Psoas muscle (tissue), 8 donors: Measurements from ENCODE around the gene MECR. TPM values are rescaled to one million over a fixed set of nuclear protein-coding genes. Genes with fewer than 3 reads are reported as not detected.

Source experiments
- ATAC-seq, 4 donors: fragments of 200-7000 bp; cut with Tn5 transposase; one replicate each; pipeline ENCODE4 v1.9.1; 2020; ENCODE audit warnings: moderate library complexity in 3 of 4, mild to moderate bottlenecking in 2 of 4
- DNase-seq, 2 donors: peaks; one replicate each; pipeline ENCODE4 v3.0.0-alpha.2; 2020
- H3K27ac ChIP-seq: fragments of 200-600 bp; one replicate; pipeline ENCODE4 v1.8.0; 2022
- H3K27me3 ChIP-seq, 3 donors: fragments of 200-600 bp in 1 of 3; one replicate each; pipeline versions ENCODE4 v1.6.1 to v1.8.0; 2013 to 2022; ENCODE audit warnings: low read length in 2 of 3, mild to moderate bottlenecking in 2 of 3, moderate library complexity in 1 of 3; ENCODE audit not compliant: insufficient read depth in 3 of 3
- H3K36me3 ChIP-seq, 2 donors: fragments of 200-600 bp in 1 of 2; one replicate each; pipeline versions ENCODE4 v1.6.1 to v1.8.0; 2013 to 2022; ENCODE audit warnings: low read depth in 1 of 2, mild to moderate bottlenecking in 1 of 2, moderate library complexity in 1 of 2; ENCODE audit not compliant: insufficient read depth in 1 of 2
- H3K4me1 ChIP-seq: fragments of 200-600 bp; one replicate; pipeline ENCODE4 v1.8.0; 2022
- H3K4me3 ChIP-seq: fragments of 200-600 bp; one replicate; pipeline ENCODE4 v1.8.0; 2022; ENCODE audit warnings: mild to moderate bottlenecking
- H3K9me3 ChIP-seq: fragments of 200-600 bp; one replicate; pipeline ENCODE4 v1.8.0; 2022
- CTCF ChIP-seq: fragments of 200-600 bp; IDR thresholded peaks from one replicate; pipeline ENCODE4 v1.8.0; 2022; ENCODE audit warnings: antibody characterized with exemption
- WGBS, 3 donors: extraction: QIAGEN DNeasy Blood & Tissue Kit; methylation state at CpG; one replicate each; pipeline versions ENCODE4 v1.1.6 to v1.1.7; 2013; 5-methylcytosine and 5-hydroxymethylcytosine counted together
- intact Hi-C, 2 donors: fragments of 100-400 bp; cut with DNase I; formaldehyde crosslinking; loops; one replicate each; pipeline versions ENCODE4 v1.11.0 to v1.14.2; 2022
- polyA plus RNA-seq, 3 donors: library from polyadenylated mRNA; stranded (reverse); fragments of 200-250 nt; gene quantifications; one replicate each; pipeline ENCODE4 v1.2.3, GENCODE V29; 2013
- total RNA-seq, 4 donors: library from RNA; stranded (reverse); fragmentation: NEBNext Ultra II Directional in 2 of 4; extraction: Animal tissue kit (Norgen Biotek cat#: 25700) in 2 of 4; gene quantifications; one replicate each; pipeline versions ENCODE4 v1.2.1 to v1.2.4, GENCODE V29; 2021 to 2023
- donor health status: healthy with polysubstance abuse.
- donor health status: DM: no; HTN: no; CAD: no; lungs with moderate emphysema.
- donor health status: Bipolar disorder and iron deficiency.
- donor health status: healthy.
- donor health status: DM: yes; HTN: yes; CAD: no.
- donor health status: DM: no; HTN: no; CAD: no.
- donor health status: DM: no; HTN: no; CAD: no.
- donor health status: DM: yes; HTN: yes; CAD: no.

MECR gene
- total and polyA plus RNA-seq, 7 donors: 22.7 to 42.6 (median 36.8) TPM

GRCh38 chr1:29217633-29218032, 13.1 kb downstream of the MECR start:
- Histone ChIP-seq H3K4me1 (no peaks in the 10 kb centered on the region), H3K27ac (no peak overlapping the region), H3K36me3 (peaks cover 12 to 79% of the 10 kb centered on the region in 2 donors), H3K27me3 (no peaks in the 10 kb centered on the region), H3K9me3 (no peaks in the 10 kb centered on the region), H3K4me3 (no peak overlapping the region)
- intact Hi-C loops: no loop called here
- no peak for TF ChIP-seq CTCF
- 89 to 94% (median 92%) methylated on average over 2 of the region's 2 CpGs for WGBS, 3 donors
- DNase-seq (no peak), ATAC-seq (no peak)

GRCh38 chr1:29213055-29213454, 17.7 kb downstream of the MECR start:
- Histone ChIP-seq H3K36me3 (peaks cover 9 to 63% of the 10 kb centered on the region in 2 donors), H3K27ac (no peak overlapping the region), H3K4me3 (no peak overlapping the region), H3K4me1 (peaks cover 3% of the 10 kb centered on the region), H3K27me3 (no peaks in the 10 kb centered on the region), H3K9me3 (no peaks in the 10 kb centered on the region)
- no peak for TF ChIP-seq CTCF
- intact Hi-C loops: no loop called here
- WGBS, 3 donors: 89 to 93% (median 92%) methylated on average over 5 of the region's 5 CpGs
- DNase-seq (no peak), ATAC-seq (no peak)

GRCh38 chr1:29211086-29212030, 19.4 kb downstream of the MECR start:
- no peak for TF ChIP-seq CTCF
- Histone ChIP-seq H3K27ac (no peak overlapping the region), H3K4me1 (peaks cover 3% of the 10 kb centered on the region), H3K27me3 (no peaks in the 10 kb centered on the region), H3K36me3 (peaks cover 7 to 66% of the 10 kb centered on the region in 2 donors), H3K4me3 (no peak overlapping the region), H3K9me3 (no peaks in the 10 kb centered on the region)
- ATAC-seq (no peak), DNase-seq (no peak)
- intact Hi-C loops: no loop called here
- WGBS, 3 donors: 79 to 88% (median 82%) methylated on average over 12 of the region's 12 CpGs

GRCh38 chr1:29210278-29211085, 20.3 kb downstream of the MECR start:
- no peak overlapping the region for H3K4me3 ChIP-seq
- H3K4me1 ChIP-seq: peaks cover 3% of the 10 kb centered on the region
- no peak overlapping the region for H3K27ac ChIP-seq
- ATAC-seq: no peak
- DNase-seq: no peak
- no peak for TF ChIP-seq CTCF
- H3K36me3 ChIP-seq: peaks cover 4 to 66% of the 10 kb centered on the region in 2 donors
- intact Hi-C loops: no loop called here
- no peaks in the 10 kb centered on the region for H3K27me3 ChIP-seq
- H3K9me3 ChIP-seq: no peaks in the 10 kb centered on the region
- WGBS, 3 donors: 51 to 64% (median 64%) methylated on average over 7 of the region's 7 CpGs
